Measurements from ENCODE around the gene C14orf180. TPM values are rescaled to one million over a fixed set of nuclear protein-coding genes. Genes with fewer than 3 reads are reported as not detected.

C14orf180 gene
- total RNA-seq, 1 donor from 2014 or later: 0.14 TPM

DNA sequence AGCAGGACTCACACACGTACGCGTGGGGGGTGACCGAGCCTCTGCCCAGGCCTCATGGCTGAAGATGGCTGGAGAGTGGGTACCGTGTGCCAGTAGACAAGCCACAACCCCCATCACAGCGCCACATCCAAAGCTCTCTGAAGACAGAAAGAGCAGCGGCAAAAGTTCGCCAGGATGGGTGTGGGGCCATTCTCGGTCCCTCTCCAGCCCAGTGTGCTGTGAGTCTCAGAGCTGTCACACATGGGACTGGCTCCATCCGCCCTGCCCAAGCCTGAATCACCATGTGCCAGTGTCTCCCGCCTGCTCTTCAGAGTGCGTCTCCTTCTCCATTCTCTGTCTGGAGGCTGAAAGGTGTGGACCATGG lies 19.3 kb downstream of the C14orf180 start:
- intact Hi-C loops (cut with DNase I): no loop called here
- H3K36me3 ChIP-seq: no peaks in the 10 kb centered on the region
- no peak for ATAC-seq
- H3K27me3 ChIP-seq: peaks cover 51% of the 10 kb centered on the region
- no peak overlapping the region for H3K4me3 ChIP-seq
- H3K9me3 ChIP-seq: no peaks in the 10 kb centered on the region
- no peak for DNase-seq
- H3K27ac ChIP-seq: no peak overlapping the region
- no peaks in the 10 kb centered on the region for H3K4me1 ChIP-seq
- no peak for TF ChIP-seq CTCF (IDR thresholded peaks at IDR 0.05)

- TF ChIP-seq CTCF (IDR thresholded peaks at IDR 0.05): no peak
- intact Hi-C loops (cut with DNase I): no loop called here
- Histone ChIP-seq H3K4me3 (no peak overlapping the region), H3K27ac (no peak overlapping the region), H3K4me1 (no peaks in the 10 kb centered on the region), H3K27me3 (peaks cover 56% of the 10 kb centered on the region), H3K9me3 (no peaks in the 10 kb centered on the region), H3K36me3 (no peaks in the 10 kb centered on the region)
- DNase-seq: no peak
- no peak for ATAC-seq
These were observed 19.9 kb downstream of the C14orf180 start for GRCh38 chr14:104599446-104599845.

DNA sequence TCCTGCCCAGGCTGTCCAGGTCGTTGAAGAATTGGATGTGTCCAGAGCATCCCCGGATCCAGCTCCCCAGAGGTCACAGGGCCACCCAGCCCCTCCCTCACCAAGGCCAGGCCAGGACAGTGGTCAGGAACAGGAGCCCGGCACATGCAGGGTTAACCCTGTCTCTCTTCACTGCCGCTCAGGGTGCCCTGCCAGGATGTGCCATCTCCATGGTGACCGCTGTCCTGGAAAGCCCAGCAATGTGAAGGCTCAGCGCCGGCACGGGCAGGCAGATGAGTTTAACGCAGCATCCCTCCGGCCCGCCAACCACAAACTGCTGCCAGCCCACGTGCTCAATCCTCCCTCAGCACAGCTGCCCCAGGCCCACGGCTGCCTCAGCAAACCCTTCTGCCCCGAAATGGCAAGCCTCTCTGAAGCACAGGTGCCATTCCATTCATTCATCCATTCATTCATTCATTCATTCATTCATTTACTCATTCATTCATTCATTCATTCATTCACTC lies 20.6 kb downstream of the C14orf180 start:
- no peak for TF ChIP-seq CTCF (IDR thresholded peaks at IDR 0.05)
- ATAC-seq: no peak
- intact Hi-C loops (cut with DNase I): no loop called here
- H3K27me3 ChIP-seq: peaks cover 57% of the 10 kb centered on the region
- no peaks in the 10 kb centered on the region for H3K9me3 ChIP-seq
- no peaks in the 10 kb centered on the region for H3K4me1 ChIP-seq
- no peak overlapping the region for H3K27ac ChIP-seq
- peak; percentile 47 for DNase-seq
- H3K4me3 ChIP-seq: no peak overlapping the region
- H3K36me3 ChIP-seq: no peaks in the 10 kb centered on the region

GRCh38 chr14:104600805-104601204 lies 21.2 kb downstream of the C14orf180 start:
- no peak for ATAC-seq
- no peak for TF ChIP-seq CTCF (IDR thresholded peaks at IDR 0.05)
- H3K9me3 ChIP-seq: no peaks in the 10 kb centered on the region
- no peak overlapping the region for H3K4me3 ChIP-seq
- H3K4me1 ChIP-seq: no peaks in the 10 kb centered on the region
- H3K27me3 ChIP-seq: peaks cover 60% of the 10 kb centered on the region
- H3K27ac ChIP-seq: no peak overlapping the region
- intact Hi-C loops (cut with DNase I): no loop called here
- no peak for DNase-seq
- no peaks in the 10 kb centered on the region for H3K36me3 ChIP-seq

DNA sequence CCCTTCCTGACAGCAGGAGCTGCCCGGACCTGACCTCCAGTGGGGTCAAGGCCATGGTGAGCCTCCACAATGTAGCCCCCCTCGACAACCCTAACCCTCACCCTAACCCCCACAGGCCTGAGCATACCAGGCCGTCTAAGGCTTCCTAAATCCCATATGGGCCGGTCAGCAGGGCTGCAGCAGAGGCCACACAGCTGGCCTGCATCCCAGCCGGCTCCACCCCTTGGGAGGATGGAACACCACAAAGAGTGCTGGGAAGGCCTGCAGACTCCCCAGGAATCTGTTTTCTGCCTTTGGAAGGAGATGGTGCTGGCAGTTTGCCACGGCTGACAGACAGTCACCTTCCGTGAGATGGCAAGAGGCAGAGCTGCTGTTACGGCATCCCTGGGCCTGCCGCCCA lies 22.2 kb downstream of the C14orf180 start:
- H3K27ac ChIP-seq: no peak overlapping the region
- H3K36me3 ChIP-seq: no peaks in the 10 kb centered on the region
- no peak for ATAC-seq
- H3K4me1 ChIP-seq: no peaks in the 10 kb centered on the region
- no peak overlapping the region for H3K4me3 ChIP-seq
- TF ChIP-seq CTCF (IDR thresholded peaks at IDR 0.05): no peak
- intact Hi-C loops (cut with DNase I): no loop called here
- H3K9me3 ChIP-seq: no peaks in the 10 kb centered on the region
- no peak for DNase-seq
- peaks cover 57% of the 10 kb centered on the region for H3K27me3 ChIP-seq

GRCh38 chr14:104602315-104602932 lies 22.9 kb downstream of the C14orf180 start:
- no peaks in the 10 kb centered on the region for H3K36me3 ChIP-seq
- H3K27ac ChIP-seq: no peak overlapping the region
- H3K9me3 ChIP-seq: no peaks in the 10 kb centered on the region
- intact Hi-C loops (cut with DNase I): no loop called here
- no peak for TF ChIP-seq CTCF (IDR thresholded peaks at IDR 0.05)
- H3K4me1 ChIP-seq: no peaks in the 10 kb centered on the region
- DNase-seq (no peak), ATAC-seq (no peak)
- peaks cover 55% of the 10 kb centered on the region for H3K27me3 ChIP-seq
- H3K4me3 ChIP-seq: no peak overlapping the region
